Panc1 (cell line): ENCODE data around the gene MVB12A.

Experiments used
- POLR2AphosphoS5 ChIP-seq: IDR thresholded peaks from 2 replicates; pipeline ENCODE4 v1.6.1; 2012; ENCODE audit warnings: mild to moderate bottlenecking, low read depth, low read length, moderate library complexity
- TF ChIP-seq, protein P1 (sequence below): fragments of 450-650 bp; IDR thresholded peaks from 2 replicates; pipeline ENCODE4 v1.5.1; 2017; ENCODE audit warnings: mild to moderate bottlenecking

DNA sequence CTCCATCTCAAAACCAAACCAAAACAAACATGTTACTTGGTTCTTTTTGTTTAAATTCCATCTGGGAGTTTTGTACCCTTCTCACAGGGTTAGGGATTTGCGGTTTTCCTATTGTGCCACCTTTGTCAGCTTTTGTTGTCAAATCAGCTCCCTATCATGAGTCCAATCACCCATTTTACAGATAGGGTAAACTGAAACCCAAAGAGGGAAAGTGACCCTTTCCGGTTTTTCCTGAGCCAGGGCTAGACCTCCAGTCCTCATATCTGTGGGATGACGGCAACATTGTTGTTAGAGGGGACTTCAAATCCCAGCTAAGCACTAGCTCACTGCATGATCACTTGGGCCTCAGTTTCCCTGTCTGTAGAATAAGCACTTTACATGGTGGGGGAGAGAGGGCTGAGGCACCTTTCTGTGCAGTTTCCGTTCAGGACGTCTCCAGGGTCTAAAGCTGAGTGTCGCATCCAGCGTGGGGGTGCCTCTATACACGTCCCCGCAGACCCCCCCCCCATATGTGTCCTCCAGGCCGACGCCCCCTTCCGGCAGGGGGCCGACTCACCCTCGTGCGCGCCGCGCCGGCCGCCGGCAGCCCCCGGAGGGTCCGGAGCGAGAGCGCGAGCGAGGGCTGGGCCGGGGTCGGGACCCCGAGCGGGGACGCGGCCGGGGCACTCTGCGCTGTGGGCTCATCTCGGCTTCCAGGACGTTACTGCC, 29.7 kb upstream of the MVB12A start:
- TF ChIP-seq, protein P1, sequence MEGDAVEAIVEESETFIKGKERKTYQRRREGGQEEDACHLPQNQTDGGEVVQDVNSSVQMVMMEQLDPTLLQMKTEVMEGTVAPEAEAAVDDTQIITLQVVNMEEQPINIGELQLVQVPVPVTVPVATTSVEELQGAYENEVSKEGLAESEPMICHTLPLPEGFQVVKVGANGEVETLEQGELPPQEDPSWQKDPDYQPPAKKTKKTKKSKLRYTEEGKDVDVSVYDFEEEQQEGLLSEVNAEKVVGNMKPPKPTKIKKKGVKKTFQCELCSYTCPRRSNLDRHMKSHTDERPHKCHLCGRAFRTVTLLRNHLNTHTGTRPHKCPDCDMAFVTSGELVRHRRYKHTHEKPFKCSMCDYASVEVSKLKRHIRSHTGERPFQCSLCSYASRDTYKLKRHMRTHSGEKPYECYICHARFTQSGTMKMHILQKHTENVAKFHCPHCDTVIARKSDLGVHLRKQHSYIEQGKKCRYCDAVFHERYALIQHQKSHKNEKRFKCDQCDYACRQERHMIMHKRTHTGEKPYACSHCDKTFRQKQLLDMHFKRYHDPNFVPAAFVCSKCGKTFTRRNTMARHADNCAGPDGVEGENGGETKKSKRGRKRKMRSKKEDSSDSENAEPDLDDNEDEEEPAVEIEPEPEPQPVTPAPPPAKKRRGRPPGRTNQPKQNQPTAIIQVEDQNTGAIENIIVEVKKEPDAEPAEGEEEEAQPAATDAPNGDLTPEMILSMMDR = no peak
- TF ChIP-seq POLR2AphosphoS5 = no peak
